K562 (cell line): Measurements from ENCODE around the gene C1QTNF5. TPM values are rescaled to one million over a fixed set of nuclear protein-coding genes. Genes with fewer than 3 reads are reported as not detected.

Experiments
- DDX20 ChIP-seq: fragments of 450-650 bp; IDR thresholded peaks from 2 replicates; pipeline ENCODE4 v1.6.1; 2016; ENCODE audit warnings: missing genetic modification characterization, low read depth, mild to moderate bottlenecking, missing compliant biosample characterization, moderate library complexity
- GATA2 ChIP-seq: sonication (generic); formaldehyde crosslinking; IDR thresholded peaks from 2 replicates; pipeline ENCODE4 v1.4.0; 2020; ENCODE audit warnings: mild to moderate bottlenecking, missing genetic modification reagents
- NFE2 ChIP-seq: IDR thresholded peaks from 2 replicates; pipeline ENCODE4 v1.6.1; 2014; ENCODE audit warnings: antibody characterized with exemption, low read depth
- NFIC ChIP-seq: fragments of 450-650 bp; IDR thresholded peaks from 2 replicates; pipeline ENCODE4 v1.6.1; 2017; ENCODE audit warnings: mild to moderate bottlenecking, inconsistent platforms
- RBM15 ChIP-seq: fragments of 200-400 bp; formaldehyde crosslinking; IDR thresholded peaks from 2 replicates; pipeline ENCODE4 v1.6.1; 2018; ENCODE audit warnings: mild to moderate bottlenecking, low read length, moderate library complexity; ENCODE audit not compliant: insufficient read depth
- RBM17 ChIP-seq: fragments of 200-400 bp; formaldehyde crosslinking; IDR thresholded peaks from 2 replicates; pipeline ENCODE4 v1.6.1; 2017; ENCODE audit warnings: low read depth, mild to moderate bottlenecking, low read length, borderline replicate concordance
- RFX7 ChIP-seq: fragments of 250-450 bp; sonication (Bioruptor Pico); IDR thresholded peaks from 2 replicates; pipeline ENCODE4 v1.5.1; 2021; ENCODE audit warnings: mild to moderate bottlenecking
- SLC30A9 ChIP-seq: fragments of 250-450 bp; sonication (Bioruptor Pico); IDR thresholded peaks from 2 replicates; pipeline ENCODE4 v1.8.0; 2022; ENCODE audit warnings: mild to moderate bottlenecking, moderate library complexity
- TCF7 ChIP-seq: sonication (generic); IDR thresholded peaks from 2 replicates; pipeline ENCODE4 v1.6.1; 2016; ENCODE audit warnings: antibody characterized with exemption, borderline replicate concordance
- ZBED1 ChIP-seq: IDR thresholded peaks from 2 replicates; pipeline ENCODE4 v1.6.1; 2014
- ZBTB40 ChIP-seq, 2 experiments: fragments of 450-650 bp in 1 of 2; sonication (generic) in 1 of 2; formaldehyde crosslinking in 1 of 2; IDR thresholded peaks; 2 replicates each; pipeline versions ENCODE4 v1.7.1 to v1.9.0; 2016 to 2022; ENCODE audit warnings: inconsistent platforms in 1 of 2, mild to moderate bottlenecking in 1 of 2, missing genetic modification reagents in 1 of 2
- ZEB2 ChIP-seq: fragments of 450-650 bp; IDR thresholded peaks from 2 replicates; pipeline ENCODE4 v1.6.1; 2016
- ZNF507 ChIP-seq: conservative IDR thresholded peaks from 2 replicates; pipeline ENCODE4 v1.6.1; 2017; ENCODE audit warnings: missing genetic modification characterization, missing compliant biosample characterization
- ZNF76 ChIP-seq: fragments of 250-450 bp; sonication (Bioruptor Pico); IDR thresholded peaks from 2 replicates; pipeline ENCODE4 v1.4.0; 2020; ENCODE audit warnings: mild to moderate bottlenecking, moderate library complexity, borderline replicate concordance
- ZNF830 ChIP-seq: fragments of 250-450 bp; sonication (Bioruptor Pico); IDR thresholded peaks from 2 replicates; pipeline ENCODE4 v1.5.0; 2021; ENCODE audit warnings: mild to moderate bottlenecking
- polyA plus RNA-seq, 8 experiments: library from polyadenylated mRNA; depleted of rRNA in 4 of 8; stranded (reverse) in 5 of 8; unstranded in 3 of 8; fragments of >200 nt; fragmentation: Nextera tagmentation in 2 of 8; fragmentation: Illumina TruSeq in 1 of 8; extraction: Ambion mirVana in 2 of 8; extraction: Trizol in 1 of 8; gene quantifications; 2 replicates each; pipeline versions ENCODE4 v1.2.1 to v1.2.3, GENCODE V29; 2011 to 2014; ENCODE audit warnings: inconsistent platforms in 1 of 8, missing spikeins in 1 of 8
- total RNA-seq, 7 experiments: library from RNA; depleted of rRNA in 6 of 7; stranded (reverse); fragments of >200 nt in 6 of 7; fragmentation: Illumina TruSeq in 2 of 7; extraction: Trizol in 2 of 7; gene quantifications; 2 replicates each; pipeline versions ENCODE4 v1.2.1 to v1.2.3, GENCODE V29; 2011 to 2021; ENCODE audit warnings: low replicate concordance in 1 of 7
- TF ChIP-seq, protein P1 (sequence below): sonication (generic); formaldehyde crosslinking; IDR thresholded peaks from 2 replicates; pipeline ENCODE4 v1.8.0; 2022; ENCODE audit warnings: mild to moderate bottlenecking, missing genetic modification reagents

Gene C1QTNF5
- total and polyA plus RNA-seq, 9 of the 15 experiments (the other 6 are each of a cell fraction or from before 2014, with no cell fraction given): 0.07 to 0.76 (median 0.24) TPM; not detected in 1

GRCh38 chr11:119319700-119320239 lies 20.9 kb downstream of the C1QTNF5 start (continued):
- TF ChIP-seq ZBTB40 (IDR thresholded peaks at IDR 0.05) (peak; percentile 46; the same call in 1 of the 2 replicates), ZBTB40 (CRISPR knock-in tag; IDR thresholded peaks at IDR 0.05) (no peak), RBM17 (no peak), ZNF830 (CRISPR knock-in tag) (no peak), NFE2 (no peak), GATA2 (CRISPR knock-in tag) (peak; percentile 15; the same call in 1 of the 2 replicates), RBM15 (no peak), ZEB2 (no peak), ZNF76 (CRISPR knock-in tag) (no peak), ZNF507 (tag) (no peak), TCF7 (no peak), NFIC (peak; percentile 73), DDX20 (tag) (no peak), SLC30A9 (CRISPR knock-in tag) (no peak), RFX7 (CRISPR knock-in tag) (no peak), ZBED1 (no peak)
- TF ChIP-seq, protein P1, sequence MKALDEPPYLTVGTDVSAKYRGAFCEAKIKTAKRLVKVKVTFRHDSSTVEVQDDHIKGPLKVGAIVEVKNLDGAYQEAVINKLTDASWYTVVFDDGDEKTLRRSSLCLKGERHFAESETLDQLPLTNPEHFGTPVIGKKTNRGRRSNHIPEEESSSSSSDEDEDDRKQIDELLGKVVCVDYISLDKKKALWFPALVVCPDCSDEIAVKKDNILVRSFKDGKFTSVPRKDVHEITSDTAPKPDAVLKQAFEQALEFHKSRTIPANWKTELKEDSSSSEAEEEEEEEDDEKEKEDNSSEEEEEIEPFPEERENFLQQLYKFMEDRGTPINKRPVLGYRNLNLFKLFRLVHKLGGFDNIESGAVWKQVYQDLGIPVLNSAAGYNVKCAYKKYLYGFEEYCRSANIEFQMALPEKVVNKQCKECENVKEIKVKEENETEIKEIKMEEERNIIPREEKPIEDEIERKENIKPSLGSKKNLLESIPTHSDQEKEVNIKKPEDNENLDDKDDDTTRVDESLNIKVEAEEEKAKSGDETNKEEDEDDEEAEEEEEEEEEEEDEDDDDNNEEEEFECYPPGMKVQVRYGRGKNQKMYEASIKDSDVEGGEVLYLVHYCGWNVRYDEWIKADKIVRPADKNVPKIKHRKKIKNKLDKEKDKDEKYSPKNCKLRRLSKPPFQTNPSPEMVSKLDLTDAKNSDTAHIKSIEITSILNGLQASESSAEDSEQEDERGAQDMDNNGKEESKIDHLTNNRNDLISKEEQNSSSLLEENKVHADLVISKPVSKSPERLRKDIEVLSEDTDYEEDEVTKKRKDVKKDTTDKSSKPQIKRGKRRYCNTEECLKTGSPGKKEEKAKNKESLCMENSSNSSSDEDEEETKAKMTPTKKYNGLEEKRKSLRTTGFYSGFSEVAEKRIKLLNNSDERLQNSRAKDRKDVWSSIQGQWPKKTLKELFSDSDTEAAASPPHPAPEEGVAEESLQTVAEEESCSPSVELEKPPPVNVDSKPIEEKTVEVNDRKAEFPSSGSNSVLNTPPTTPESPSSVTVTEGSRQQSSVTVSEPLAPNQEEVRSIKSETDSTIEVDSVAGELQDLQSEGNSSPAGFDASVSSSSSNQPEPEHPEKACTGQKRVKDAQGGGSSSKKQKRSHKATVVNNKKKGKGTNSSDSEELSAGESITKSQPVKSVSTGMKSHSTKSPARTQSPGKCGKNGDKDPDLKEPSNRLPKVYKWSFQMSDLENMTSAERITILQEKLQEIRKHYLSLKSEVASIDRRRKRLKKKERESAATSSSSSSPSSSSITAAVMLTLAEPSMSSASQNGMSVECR: no peak
